NCI-H526 (cell line): Measurements from ENCODE around the gene SCML2.
"Not testable (repeated sequence)": the region's sequence is repeated elsewhere in the genome, so short reads cannot be mapped to it uniquely, and the experiment has no call there.

Source experiments
- DNase-seq, 2 experiments: peaks; one replicate each; lab custom pipeline; 2025; lab: John Stamatoyannopoulos, UW

Gene SCML2

DNA sequence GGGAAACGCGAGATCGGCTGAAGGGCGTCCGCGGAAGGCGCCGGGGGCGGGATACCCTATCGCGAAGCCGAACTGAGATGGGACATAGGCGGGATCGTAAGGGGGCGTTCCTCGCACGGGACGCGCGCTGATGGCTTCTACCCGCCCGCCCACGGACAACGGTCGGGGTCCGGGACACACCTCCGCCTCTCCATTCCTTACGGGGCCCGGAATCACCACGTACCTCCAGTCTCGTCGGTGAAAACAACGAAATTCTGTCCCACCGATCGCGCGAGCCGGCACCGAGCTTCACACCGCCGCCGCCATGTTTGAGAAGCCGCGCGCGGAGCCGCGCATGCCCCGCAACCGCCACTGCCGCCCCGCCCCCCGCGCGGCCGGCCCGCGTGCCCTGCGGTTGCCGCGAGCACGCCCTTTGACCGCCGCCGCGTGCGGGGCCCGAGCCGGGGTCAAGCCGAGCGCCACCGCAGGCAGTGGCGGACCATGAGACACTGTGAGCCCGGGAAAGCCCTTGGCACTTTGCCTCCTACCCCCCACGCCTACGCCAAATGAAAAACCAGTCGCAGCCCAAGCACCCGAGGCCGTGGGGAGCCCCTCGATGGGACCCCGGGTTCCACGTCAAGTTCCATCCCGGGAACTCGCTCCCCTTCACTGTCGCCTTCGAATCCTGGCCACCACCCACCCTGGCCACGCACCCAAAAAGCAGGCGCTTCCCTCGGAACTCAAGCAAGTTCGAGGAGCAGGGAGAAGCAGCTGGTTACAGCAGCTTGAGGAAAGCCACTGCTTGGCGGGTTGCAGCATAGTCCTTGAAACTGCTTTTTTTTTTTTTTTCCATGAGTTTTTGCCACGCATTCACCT, at the start of gene SCML2:
SCML2 (minus strand) TSS at position 320 of the 855 bp plus-strand sequence. CDS start 20,617 bp downstream, outside the sequence.
- DNase-seq, result peak; percentile 19 to 81

DNA sequence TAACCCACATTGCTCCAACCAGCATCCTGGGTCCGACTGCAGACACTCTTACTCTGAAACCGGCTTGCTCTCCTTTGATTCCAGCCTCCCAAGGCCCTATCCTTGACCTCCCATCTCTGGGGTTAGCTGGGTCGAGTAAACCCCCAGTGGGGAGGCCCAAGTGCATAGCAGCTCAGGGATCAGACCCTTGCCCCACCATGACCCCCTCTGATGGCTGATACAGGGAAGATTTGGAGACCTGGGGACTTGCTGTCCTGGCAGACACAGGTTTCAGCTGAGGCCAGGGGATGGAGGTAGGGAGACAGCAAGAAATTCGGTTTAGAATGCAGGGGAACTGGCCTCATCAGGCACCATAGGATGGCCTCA, 47.3 kb upstream of the SCML2 start:
- DNase-seq, result no peak

DNA sequence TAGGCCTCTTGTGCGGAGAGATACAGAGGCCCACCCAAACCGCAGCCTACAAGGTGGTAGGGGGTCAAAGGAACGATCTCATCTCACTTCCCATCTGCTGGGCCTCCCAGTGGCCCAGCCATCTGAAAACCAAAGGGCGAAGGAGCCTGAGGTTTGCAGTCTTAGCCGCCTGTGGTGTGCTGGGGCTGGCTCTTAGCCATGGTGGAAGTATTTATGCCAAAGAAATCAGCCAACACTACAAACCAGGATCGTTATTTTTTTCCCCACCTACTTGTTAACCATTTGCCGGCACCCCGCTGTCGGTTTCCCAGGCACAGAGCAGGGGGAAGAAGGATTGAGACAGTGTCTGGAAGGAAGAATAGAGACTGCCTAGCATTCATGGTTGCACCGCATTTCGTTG, 40.0 kb upstream of the SCML2 start:
- DNase-seq, result peak in 1 of 2 experiments; percentile 14

GRCh38 chrX:18390941-18391538, 36.6 kb upstream of the SCML2 start:
- DNase-seq, result peak; percentile 27 to 80

DNA sequence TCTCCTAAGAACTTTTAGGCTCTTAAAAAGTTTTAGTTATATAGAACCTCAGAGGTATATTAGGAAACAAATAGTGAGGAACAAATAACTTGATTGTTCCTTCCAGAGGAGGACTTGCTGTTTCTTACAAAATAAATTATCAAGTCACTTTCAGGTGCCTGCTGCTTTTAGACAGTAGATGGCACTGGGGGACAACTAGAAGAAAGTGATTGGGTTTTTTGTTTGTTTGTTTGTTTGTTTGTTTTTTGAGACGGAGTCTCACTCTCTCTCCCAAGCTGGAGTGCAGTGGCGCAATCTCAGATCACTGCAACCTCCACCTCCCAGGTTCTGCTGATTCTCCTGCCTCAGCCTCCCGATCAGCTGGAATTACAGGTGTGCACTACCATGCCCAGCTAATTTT, 35.5 kb upstream of the SCML2 start:
- DNase-seq, result peak in 1 of 2 experiments; percentile 19

DNA sequence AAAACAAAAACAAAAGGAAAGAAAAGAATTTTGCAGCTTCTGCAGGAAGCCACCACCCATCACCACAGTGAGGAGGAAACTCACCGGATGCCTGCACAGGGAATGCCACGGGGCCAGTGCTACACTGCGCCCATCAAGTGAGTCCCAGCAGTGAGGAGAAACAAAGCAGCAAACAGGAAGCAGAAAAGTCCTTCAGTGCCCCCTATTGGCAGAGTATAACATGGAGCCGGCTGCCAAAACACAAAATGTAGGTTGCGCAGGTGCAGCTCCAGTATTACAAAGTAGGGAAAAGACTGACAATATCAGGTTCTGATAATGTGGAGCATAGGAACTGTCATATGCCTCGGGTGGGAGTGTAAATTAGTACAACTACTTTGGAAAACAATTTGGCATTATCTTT, 23.3 kb upstream of the SCML2 start:
- DNase-seq, result peak; percentile 76 to 85

- DNase-seq, result not testable (repeated sequence)
Measured at GRCh38 chrX:18375131-18375805, 20.8 kb upstream of the SCML2 start.

DNA sequence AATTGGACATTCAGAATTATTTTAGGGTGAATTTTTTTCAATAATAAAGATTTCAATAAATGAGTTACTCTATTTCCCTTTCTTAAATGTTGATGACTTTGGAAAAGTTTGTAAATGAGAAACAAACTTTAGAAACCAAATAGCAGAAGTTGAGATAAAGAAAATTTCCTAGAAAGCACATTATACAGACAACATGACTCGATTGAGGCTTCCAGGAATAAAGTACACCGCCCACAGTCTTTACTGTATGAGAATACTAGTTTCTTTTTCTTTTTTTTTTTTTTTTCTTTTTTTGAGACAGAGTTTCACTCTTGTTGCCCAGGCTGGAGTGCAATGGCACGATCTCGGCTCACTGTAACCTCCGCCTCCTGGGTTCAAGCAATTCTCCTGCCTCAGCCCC, 14.6 kb upstream of the SCML2 start:
- not testable (repeated sequence) for DNase-seq

DNA sequence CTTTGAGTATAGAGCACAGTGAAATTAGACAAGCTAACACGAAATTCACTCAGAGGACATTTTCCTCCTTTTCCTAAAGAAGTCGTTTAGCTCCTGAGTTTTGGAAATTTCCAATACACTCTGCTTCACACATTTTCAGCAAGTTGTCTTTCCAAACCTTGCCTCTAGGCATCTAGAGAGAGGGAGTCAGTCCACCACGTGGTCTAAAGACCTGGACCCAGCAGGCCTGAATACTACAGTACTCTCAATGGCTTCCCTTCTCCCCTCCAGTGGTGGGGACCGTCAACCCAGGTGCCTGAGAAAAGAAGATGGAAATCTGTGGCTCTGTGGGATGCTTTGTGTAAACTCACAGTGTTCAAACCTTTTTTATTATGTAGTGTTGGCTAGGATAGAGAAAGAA, 13.9 kb upstream of the SCML2 start:
- DNase-seq, result peak; percentile 85 to 95

- no peak for DNase-seq
Measured at GRCh38 chrX:18360867-18361266, 6.4 kb upstream of the SCML2 start.

DNA sequence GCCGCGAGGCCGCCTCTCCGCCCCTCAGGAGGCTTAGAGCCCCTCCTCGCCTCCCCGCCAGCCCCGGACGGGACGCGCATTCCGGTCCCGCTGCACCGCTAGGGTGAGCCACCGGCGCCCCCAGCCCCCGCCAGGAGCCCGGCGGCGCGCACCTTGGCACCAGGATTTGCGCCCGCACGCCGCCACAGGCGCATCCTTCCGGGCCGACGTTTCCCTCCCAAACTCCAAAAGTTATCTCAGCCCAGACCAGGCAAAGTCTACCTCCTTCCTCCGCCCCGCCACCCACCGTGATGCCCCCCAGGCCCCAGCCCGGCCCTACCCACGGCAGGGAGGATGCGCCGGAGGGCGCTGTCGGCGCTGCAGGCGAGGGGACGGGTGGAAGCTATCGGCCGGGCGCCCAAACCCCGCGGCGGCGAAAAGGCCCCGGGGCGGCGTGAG, 538 bp downstream of the SCML2 start:
- peak; percentile 7 to 74 for DNase-seq

DNA sequence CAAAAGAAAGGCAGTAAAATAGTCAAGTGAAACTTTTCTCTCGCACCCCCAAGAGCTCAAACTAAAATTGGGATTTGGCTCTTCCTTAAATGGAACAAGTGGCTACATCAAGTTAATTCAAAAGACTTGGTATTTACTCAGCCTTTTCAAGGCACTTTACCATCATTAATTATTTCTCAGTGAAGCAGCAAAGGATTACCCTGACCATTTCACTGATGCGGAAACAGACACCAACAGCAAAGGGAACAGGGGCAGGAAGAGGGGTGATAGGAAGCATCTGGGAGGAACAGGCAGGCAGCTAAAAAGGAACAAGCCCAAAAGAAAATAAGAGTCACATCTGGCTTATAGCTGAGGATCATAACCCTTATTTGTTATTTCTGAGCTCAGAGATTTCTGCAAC, 2.7 kb downstream of the SCML2 start:
- DNase-seq, result peak in 1 of 2 experiments; percentile 3

DNA sequence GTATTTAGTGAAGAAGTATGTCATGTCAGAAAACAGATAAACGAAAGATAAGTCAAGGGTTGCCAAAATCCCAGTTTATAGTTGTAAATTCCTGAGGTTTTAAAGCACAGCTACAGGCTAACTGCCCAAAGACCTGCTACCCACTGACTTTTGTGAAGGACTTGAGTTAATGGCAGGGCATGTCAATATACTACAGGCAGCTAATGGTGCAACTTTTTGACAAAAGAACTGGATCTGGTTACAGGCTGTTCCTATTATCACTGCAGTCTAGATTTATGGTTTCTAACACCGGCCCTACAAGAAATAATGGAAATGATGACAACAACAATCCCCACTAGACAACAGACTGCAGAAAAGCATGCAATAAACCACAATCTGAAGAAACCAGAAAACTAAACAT, 6.4 kb downstream of the SCML2 start:
- DNase-seq, result no peak

- DNase-seq, result no peak
Measured at GRCh38 chrX:18309401-18309800, 45.1 kb downstream of the SCML2 start.

GRCh38 chrX:18297251-18297650, 57.2 kb downstream of the SCML2 start:
- no peak for DNase-seq

GRCh38 chrX:18294893-18295292, 59.6 kb downstream of the SCML2 start:
- DNase-seq, result no peak

- DNase-seq, result no peak
Measured at GRCh38 chrX:18291006-18291545, 63.4 kb downstream of the SCML2 start.

GRCh38 chrX:18290200-18290599, 64.3 kb downstream of the SCML2 start:
- DNase-seq, result no peak

- DNase-seq, result peak; percentile 71 to 89
Measured at GRCh38 chrX:18288716-18289115, 65.8 kb downstream of the SCML2 start.

DNA sequence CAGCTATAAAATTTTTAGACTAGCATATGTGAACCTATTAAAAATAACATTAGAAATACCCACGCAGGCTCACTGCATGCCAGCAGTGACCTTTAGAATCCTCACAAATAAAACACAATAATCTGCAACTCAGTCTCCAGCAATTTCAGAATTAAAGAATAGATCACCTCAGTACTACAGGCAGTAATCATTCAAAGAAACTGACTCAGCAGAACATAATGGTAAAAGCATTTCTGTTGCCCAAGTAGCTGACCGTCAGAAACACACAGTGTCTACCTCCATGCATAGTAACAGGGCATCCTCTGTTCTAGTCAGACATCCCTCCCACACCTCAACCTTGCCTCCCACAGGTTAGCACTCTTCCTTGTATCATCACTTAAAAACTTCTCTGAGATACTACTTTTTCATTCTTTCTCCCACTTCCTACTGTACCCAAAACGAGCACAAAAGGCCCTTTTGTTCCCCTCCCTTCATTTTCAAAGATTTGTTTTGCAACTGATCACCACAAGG, 68.1 kb downstream of the SCML2 start:
- DNase-seq, result peak in 1 of 2 experiments; percentile 5

DNA sequence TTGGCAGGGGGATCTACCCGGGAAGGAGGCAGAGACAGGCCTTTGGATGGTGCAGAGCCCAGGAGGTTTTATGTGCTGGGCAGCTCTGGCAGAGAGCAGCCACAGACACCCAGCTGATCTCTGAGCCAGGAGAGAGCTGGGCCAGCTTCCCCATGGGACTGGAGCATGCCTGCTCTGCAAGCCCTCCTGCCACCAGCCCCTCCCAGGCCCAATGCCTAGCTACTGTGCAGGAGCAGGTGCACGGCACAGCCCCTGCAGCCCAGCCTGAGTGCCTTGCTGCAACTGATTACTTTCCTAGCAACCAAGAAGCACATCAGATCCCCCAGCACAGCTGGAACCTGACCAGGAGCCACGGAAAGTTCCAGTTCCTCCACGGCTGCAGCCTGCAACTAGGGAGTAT, 76.0 kb downstream of the SCML2 start:
- peak in 1 of 2 experiments; percentile 8 for DNase-seq

DNA sequence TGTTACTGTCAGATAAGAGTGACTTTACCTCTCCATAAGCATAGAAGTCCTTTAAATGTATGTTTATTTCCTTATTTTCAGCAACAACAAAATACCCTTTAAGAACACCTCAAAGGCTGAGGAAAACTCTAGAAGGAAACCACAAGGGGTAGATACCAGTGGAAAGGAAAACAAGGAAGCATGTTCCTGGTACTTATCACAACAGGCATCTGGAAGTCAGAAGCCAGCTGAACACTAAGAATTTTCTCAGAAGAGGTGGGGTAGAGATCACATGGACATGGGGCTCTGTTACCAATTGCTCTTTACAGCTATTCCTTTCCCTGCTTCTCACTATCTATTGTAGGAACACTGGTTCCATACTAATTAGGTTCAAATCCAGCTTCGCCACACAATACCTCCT, 82.3 kb downstream of the SCML2 start:
- DNase-seq, result no peak
